HG03469 (cell line): ENCODE measurements around the gene ACAN.

ENCODE experiments used
- ATAC-seq: cut with Tn5 transposase; IDR thresholded peaks from one replicate; pipeline ENCODE4 v1.9.1; 2021; ENCODE audit warnings: mild to moderate bottlenecking, moderate library complexity, moderate number of reproducible peaks; ENCODE audit not compliant: unreplicated experiment

The ACAN gene

DNA sequence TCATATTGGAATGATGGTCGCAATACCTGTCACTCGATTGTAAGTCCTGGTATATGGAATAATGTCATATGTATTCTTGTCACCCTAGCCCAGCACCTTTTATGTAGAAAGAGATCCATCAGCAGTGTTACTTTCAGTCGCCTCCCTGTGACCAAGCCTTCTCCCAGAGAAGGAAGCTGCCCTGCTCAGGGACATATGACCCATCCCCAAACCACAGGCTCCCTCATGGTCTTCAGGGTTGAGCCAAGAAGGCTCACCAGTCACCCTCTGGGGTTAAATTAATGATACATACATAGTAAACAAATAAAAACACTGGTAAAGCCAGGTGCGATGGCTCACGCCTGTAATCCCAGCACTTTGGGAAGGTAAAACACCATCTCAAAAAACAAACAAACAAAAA lies 114.5 kb downstream of the ACAN start:
- ATAC-seq, result no peak

DNA sequence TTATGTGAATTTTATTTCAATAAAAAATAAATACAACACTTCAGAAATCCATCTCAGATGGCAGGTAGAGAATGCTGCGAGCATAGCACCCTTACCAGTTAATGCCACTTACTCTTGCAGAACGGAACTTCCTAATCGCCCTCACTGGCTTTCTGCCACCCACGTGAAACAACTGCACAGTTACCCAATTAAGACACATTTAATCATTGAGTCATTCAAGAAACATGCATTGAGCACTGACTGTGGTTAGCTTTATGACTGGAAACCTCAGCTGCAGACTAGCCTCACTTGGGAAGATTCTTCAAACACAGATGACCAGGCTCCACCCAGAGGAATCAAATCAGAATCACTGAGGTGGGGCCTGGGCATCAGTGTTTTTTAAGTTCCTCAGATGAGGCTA lies 115.5 kb downstream of the ACAN start:
- ATAC-seq, result no peak

DNA sequence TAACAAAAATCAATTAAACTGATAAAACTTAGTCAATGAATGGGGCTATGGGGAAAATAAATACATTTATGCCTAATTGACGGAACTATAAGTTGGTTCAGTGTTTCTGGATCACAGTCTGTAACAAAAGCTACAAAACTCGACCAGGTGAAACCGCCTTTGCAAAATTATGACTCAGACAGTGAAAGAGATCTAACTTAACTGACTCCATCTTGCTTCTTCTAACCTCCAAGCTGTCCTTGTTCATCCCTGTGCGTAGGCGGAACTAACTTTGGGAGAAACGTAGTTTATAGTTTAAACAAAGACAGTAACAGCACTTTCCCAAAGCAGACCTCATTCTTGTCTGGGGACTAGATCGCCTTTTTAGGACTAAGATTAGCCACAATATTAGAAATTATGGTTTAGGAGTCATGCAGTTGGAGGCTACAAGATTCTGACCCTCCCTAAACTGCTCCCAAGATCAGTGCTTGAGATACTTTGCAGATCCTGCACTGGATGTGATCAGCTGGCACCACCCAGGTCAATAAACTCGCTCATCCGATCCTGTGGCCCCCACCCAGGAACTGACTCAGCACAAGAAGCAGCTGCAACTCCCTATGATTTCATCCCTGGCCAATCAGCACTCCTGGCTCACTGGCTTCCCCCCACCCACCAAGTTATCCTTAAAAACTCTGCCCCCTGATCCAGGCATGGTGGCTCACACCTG lies 117.1 kb downstream of the ACAN start:
- ATAC-seq, result no peak

DNA sequence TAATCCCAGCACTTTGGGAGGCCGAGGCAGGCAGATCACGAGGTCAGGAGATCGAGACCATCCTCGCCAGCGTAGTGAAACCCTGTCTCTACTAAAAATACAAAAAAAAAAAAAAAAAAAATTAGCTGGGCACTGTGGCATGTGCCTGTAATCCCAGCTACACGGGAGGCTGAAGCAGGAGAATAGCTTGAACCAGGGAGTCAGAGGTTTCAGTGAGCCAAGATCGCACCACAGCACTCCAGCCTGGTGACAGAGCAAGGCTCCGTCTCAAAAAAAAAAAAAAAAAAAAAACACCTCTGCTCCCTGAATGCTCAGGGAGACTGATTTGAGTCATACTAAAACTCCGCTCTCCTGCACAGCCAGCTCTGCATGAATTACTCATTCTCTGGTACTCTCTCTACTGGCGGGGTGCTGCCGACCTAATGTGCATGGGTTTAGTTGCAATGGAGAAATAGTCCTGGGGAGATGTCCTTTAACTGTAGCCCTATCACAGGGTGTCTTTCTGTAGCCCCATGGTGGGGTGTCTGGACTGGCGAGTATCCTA lies 117.7 kb downstream of the ACAN start:
- ATAC-seq, result peak; percentile 95
